Kidney tubule cell (primary cell): Measurements from ENCODE around the gene GALR1.
"Not testable (repeated sequence)": the region's sequence is repeated elsewhere in the genome, so short reads cannot be mapped to it uniquely, and the experiment has no call there.

Experiments
- DNase-seq: peaks from one replicate; pipeline ENCODE4 v3.0.0-alpha.2; 2018; ENCODE audit warnings: low spot score

GALR1 gene

DNA sequence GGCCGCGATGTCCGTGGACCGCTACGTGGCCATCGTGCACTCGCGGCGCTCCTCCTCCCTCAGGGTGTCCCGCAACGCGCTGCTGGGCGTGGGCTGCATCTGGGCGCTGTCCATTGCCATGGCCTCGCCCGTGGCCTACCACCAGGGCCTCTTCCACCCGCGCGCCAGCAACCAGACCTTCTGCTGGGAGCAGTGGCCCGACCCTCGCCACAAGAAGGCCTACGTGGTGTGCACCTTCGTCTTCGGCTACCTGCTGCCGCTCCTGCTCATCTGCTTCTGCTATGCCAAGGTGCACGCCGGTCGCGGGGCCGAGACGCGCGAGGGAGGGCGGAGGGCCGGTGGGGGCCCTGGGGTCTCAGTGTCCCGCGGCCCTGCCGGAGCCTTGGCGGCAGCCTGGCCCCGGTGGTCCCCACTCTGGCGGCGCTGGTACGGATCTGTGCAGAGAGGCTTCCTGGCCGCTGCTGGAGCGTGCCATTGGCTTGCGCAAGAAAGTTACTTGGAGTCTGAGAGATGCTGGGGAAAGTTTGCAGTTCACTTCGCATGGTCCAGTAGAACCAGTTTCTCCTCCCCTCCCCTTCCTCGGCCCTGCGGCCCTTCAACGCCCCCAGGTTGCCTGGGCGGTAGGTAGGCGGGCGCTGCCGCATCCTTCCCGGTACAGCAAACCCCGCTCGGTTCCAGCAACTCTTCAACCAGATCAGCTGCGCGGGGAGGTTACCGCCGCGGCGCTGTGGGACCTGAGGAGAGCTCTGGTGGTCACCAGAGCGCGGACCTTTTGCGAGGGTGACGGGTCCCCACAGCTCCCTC, 1.5 kb downstream of the GALR1 start:
- DNase-seq: no peak

DNA sequence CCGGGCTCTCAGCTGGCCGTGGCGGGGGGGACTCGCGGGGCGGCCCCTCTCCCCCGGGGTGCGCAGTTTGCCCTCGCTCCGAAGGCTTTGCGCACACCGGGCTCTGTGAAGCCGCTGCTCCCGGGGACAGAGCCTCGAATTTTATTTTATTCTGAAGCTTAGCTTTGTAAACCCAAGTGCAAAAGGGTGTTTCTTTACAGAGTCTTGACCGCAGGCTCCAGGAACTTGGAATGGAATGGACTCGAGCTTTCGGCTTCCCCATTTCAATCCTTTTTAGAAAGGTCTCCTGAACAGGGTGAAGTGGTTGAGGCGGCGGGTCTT, 2.0 kb downstream of the GALR1 start:
- no peak for DNase-seq

DNA sequence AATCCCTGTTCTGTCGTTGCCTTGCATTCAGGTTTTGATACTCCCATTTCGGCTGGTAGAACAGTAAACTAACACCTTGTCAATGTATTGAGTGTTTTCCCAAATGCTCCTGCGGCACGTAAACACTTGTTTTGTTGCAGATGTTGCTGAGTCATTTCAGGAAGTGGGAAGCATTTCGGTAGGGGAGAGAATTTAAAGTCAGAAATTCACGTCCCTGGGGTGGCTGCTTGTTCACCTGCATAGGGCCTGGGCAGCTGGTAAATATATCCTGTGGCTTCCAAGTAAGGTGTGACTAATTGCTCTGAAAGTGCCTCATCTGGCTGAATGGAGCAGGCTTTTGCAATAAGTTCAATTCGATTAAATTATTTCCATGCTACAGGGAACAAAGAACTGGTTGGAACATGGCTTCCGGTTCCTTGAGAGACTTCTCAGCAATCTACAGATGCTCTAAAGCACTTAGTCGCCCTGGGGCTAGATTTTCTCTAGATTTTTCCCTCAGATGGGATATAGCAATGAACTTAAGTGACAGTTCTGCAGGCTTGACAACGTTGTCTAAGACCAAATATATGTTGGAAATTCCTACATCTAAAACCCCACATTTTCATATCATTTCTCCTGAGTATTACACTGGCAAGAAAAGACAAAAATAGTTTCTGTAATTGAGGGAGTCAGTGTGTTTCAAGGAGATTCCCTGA, 5.2 kb downstream of the GALR1 start:
- no peak for DNase-seq

DNA sequence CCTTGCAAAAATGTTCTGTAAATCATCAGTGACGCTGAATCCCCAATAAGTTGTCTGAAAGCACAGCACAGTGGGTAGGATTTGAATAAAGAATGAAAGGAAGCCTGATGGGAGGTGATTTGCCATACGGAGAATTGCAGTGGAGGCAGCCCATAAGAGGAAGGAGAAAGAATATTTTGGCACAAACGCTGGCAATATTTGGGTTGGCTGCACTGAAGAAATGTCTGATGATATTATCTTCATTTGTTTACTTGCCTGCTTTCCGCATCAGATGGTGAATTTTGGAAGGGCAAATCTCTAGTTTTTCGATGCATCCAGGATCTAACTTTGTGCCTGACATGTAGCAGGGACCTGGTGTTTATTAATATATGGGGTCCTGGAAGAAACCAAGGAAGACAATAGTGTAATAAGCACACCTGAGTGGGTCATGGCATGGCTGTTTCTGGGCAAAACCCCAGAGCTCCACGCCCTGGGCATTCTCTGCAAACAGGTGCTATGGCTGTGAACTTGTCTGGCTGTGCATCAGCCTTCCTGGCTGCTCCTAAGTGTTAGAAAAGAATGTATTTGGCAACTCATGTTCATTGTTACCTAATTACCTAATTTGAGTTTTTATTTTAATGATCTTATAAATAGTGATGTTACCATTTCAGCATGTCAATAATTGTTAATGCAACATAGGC, 5.9 kb downstream of the GALR1 start:
- no peak for DNase-seq

DNA sequence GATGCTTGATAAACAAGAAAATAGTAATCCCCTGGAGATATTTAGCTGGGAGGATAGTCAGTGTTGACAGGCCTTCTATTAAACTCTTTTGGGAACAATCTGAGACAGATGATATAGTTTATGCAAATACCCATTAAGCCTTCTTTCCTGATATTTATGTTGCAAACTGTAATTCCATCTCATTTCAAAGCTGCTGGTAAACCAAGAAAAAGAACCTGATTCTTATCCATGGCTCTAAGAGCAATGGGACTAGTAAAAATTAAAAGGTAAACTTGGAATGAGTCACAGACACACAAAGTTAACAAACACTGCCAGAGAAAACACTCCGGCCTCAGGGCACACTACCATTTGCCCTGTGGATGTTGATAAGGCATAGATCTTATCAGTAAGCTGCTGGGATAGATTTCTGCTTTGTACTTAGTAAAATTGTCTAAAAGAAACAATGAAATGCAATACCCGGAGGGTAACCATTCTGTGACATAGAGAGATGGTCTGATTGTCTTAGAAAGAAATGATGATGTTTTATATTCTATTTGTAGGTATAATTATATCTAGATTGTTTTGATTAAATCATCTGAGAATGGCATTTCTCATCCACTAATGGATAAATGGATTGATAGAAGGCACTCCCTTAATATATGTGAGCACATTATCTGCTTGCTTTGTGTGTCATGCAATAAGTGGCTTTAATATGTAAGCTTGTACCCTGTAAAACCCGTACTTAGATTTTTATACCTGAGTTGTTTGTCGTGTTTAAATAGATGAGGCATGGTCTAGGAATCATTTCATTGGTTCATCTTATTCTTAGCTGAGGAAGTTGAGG, 13.2 kb downstream of the GALR1 start:
- no peak for DNase-seq

DNA sequence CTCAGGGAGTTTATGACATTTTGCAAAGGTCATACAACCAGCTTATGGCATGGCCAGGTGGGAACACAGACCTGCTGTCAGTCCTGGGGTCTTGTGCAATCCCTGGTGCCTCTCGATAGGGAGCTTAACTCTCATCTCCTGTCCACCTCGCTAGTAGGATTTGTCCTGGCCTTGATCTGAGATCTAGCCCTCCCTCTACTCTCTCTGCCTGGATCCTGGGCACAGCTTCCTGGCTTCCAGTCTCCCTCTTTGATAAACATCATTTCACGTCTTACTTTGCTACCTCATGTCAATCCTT, 13.8 kb downstream of the GALR1 start:
- no peak for DNase-seq

DNA sequence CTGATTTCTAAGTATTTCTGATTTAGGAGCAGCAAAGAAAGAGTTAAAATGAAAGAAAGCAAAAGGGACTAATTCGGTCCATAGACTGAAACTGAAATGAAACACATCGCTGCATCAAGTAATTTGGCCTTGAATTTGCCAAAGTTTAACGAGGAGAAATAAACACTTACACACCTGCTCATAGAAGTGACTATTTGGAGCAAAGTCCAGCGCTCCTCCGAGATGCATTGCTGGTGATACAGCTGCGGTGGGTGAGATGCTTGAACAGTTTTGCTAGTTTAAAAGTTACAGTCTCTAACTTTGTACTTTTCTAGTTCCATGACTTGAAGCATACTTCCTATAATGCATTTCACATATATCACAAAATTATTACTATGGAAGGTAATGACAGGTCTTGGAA, 18.3 kb downstream of the GALR1 start:
- DNase-seq: no peak

GRCh38 chr18:77268456-77268855, 18.8 kb downstream of the GALR1 start:
- DNase-seq: no peak

- no peak for DNase-seq
Observed at GRCh38 chr18:77271576-77272481, 22.2 kb downstream of the GALR1 start.

GRCh38 chr18:77290841-77291240, 41.2 kb downstream of the GALR1 start:
- not testable (repeated sequence) for DNase-seq

GRCh38 chr18:77298172-77298571, 48.5 kb downstream of the GALR1 start:
- DNase-seq: no peak

GRCh38 chr18:77299706-77300105, 50.1 kb downstream of the GALR1 start:
- DNase-seq: no peak

DNA sequence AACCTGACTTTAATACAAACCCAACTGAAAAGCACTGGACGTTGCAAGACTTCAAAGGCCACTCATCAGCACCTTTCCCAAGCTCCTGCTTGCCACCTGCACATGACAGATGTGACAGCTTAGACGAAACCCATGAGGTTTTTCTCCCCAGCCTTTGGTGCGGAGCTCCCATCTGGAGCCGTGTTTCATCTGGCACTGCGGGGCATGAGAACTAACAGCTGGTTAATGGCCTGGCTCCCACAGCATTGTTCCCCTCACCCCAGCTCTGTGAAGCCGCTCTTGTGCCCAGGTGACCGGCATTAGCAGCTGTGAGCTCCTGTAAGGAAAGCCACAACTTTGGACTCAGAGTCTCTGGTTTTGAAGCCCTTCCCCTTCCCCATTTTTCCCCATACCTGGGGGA, 50.9 kb downstream of the GALR1 start:
- DNase-seq: no peak

DNA sequence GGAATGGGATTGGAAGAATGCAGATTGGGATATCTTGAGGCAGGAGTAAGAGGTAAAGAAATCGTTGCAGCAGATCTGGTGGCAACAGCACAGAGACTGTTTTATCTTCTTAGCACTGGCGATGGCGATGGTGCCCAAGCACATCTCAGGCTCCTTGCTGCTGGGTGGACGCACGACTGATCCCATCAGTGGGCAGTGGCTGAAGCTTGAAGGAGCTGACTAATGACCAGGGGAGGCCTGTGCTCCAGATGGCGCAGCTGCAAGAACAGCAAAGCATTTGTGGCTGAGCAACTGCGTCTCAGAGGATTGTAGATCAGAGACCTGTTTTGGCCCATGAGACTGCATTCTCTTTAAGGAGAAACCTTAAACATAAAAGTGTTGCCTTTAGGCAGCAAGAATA, 54.6 kb downstream of the GALR1 start:
- DNase-seq: no peak

- no peak for DNase-seq
Observed at GRCh38 chr18:77305676-77306075, 56.0 kb downstream of the GALR1 start.

- DNase-seq: no peak
Observed at GRCh38 chr18:77308216-77308615, 58.6 kb downstream of the GALR1 start.

GRCh38 chr18:77314511-77314910, 64.9 kb downstream of the GALR1 start:
- DNase-seq: no peak

- DNase-seq: no peak
Observed at GRCh38 chr18:77314952-77315351, 65.3 kb downstream of the GALR1 start.

- peak; percentile 2 for DNase-seq
Observed at GRCh38 chr18:77316008-77316407, 66.4 kb downstream of the GALR1 start.

DNA sequence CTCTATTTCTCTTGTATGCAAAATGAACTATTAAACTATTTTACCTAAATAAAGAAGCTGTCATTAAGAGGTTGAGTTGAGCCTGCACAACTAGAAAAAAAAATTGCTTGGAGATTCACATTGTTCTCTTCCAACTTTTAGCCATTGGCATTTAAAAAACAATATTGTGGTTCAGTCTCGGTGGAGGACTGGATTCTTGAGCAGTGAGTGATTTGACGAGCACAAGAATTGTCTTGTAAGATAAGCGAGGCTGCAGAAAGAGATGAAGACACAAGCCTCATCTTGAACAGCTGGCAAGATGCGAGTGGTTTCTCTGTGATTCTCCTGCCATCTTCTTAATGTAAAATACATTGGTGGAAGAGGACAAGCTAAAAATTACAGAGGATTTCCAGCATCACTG, 67.0 kb downstream of the GALR1 start:
- no peak for DNase-seq

- DNase-seq: no peak
Observed at GRCh38 chr18:77320971-77321559, 71.4 kb downstream of the GALR1 start.
